ENCODE data around the gene KCTD14. TPM values are rescaled to one million over a fixed set of nuclear protein-coding genes. Genes with fewer than 3 reads are reported as not detected.

Gene KCTD14
- total RNA-seq, 1 donor from 2014 or later: 1.0 TPM

- Histone ChIP-seq H3K4me1 (ENCODE audit: insufficient read depth, low read length) (no peaks in the 10 kb centered on the region), H4K20me1 (ENCODE audit: insufficient read depth, low read length) (no peaks in the 10 kb centered on the region), H2AFZ (ENCODE audit: low read depth, low read length) (no peak overlapping the region), H3K4me2 (ENCODE audit: low read length) (no peak overlapping the region), H3K27me3 (ENCODE audit: insufficient read depth, low read length) (no peaks in the 10 kb centered on the region), H3K9me3 (ENCODE audit: insufficient read depth, low read depth, low read length) (no peaks in the 10 kb centered on the region), H3K9ac (ENCODE audit: low read length) (no peak overlapping the region), H3K27ac (ENCODE audit: low read depth, low read length) (no peak overlapping the region), H3K4me3 (ENCODE audit: insufficient read depth, low read depth, low read length) (no peak overlapping the region), H3K36me3 (ENCODE audit: insufficient read depth, low read length) (no peaks in the 10 kb centered on the region), H3K79me2 (ENCODE audit: insufficient read depth, low read length) (no peaks in the 10 kb centered on the region)
- H3K4me3 Mint-ChIP-seq (ENCODE audit: unreplicated experiment): no peak overlapping the region
- peaks cover 2% of the 10 kb centered on the region for H3K36me3 Mint-ChIP-seq (ENCODE audit: low read depth, unreplicated experiment)
- TF ChIP-seq, protein P1, sequence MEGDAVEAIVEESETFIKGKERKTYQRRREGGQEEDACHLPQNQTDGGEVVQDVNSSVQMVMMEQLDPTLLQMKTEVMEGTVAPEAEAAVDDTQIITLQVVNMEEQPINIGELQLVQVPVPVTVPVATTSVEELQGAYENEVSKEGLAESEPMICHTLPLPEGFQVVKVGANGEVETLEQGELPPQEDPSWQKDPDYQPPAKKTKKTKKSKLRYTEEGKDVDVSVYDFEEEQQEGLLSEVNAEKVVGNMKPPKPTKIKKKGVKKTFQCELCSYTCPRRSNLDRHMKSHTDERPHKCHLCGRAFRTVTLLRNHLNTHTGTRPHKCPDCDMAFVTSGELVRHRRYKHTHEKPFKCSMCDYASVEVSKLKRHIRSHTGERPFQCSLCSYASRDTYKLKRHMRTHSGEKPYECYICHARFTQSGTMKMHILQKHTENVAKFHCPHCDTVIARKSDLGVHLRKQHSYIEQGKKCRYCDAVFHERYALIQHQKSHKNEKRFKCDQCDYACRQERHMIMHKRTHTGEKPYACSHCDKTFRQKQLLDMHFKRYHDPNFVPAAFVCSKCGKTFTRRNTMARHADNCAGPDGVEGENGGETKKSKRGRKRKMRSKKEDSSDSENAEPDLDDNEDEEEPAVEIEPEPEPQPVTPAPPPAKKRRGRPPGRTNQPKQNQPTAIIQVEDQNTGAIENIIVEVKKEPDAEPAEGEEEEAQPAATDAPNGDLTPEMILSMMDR (IDR thresholded peaks at IDR 0.05; ENCODE audit: insufficient read depth, low read depth, low read length): no peak
- FAIRE-seq (no peak), DNase-seq (ENCODE audit: low read depth) (no peak)
- peaks cover 3% of the 10 kb centered on the region for H3K27me3 Mint-ChIP-seq (ENCODE audit: low read depth, unreplicated experiment)
- H3K9me3 Mint-ChIP-seq (ENCODE audit: unreplicated experiment): no peaks in the 10 kb centered on the region
- H3K4me1 Mint-ChIP-seq (ENCODE audit: low read depth, unreplicated experiment): no peaks in the 10 kb centered on the region
- H3K27ac Mint-ChIP-seq (ENCODE audit: unreplicated experiment): no peak overlapping the region
Measured at GRCh38 chr11:78010755-78011154, 12.3 kb downstream of the KCTD14 start.

DNA sequence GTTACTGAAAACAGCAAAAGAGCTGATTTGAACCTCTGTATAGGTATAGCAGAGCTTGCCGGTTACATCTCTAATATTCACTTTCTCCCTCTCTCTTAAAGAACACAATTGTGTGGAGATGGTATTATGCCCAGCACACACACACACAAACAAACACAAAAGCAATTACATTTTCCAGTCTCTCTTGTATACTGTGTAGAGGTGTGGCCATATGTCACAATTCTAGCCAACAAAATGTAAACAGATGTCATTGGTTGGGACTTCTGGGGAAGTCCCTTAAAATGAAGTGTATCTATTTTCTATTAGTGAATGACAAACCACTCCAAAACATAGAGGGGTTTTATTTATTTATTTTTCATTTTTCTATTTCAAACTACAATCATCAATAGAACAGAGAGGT, 12.8 kb downstream of the KCTD14 start:
- H3K27ac ChIP-seq (ENCODE audit: low read depth, low read length): no peak overlapping the region
- no peaks in the 10 kb centered on the region for H4K20me1 ChIP-seq (ENCODE audit: insufficient read depth, low read length)
- no peak overlapping the region for H3K4me3 ChIP-seq (ENCODE audit: insufficient read depth, low read depth, low read length)
- no peak overlapping the region for H3K27ac Mint-ChIP-seq (ENCODE audit: unreplicated experiment)
- TF ChIP-seq EZH2 (IDR thresholded peaks at IDR 0.05; ENCODE audit: insufficient read depth, low read length): no peak
- TF ChIP-seq, protein P1 (IDR thresholded peaks at IDR 0.05; ENCODE audit: insufficient read depth, low read depth, low read length): no peak
- no peaks in the 10 kb centered on the region for H3K36me3 ChIP-seq (ENCODE audit: insufficient read depth, low read length)
- H3K27me3 Mint-ChIP-seq (ENCODE audit: low read depth, unreplicated experiment): peaks cover 3% of the 10 kb centered on the region
- no peak overlapping the region for H3K4me2 ChIP-seq (ENCODE audit: low read length)
- H3K9me3 Mint-ChIP-seq (ENCODE audit: unreplicated experiment): no peaks in the 10 kb centered on the region
- H3K4me1 ChIP-seq (ENCODE audit: insufficient read depth, low read length): no peaks in the 10 kb centered on the region
- no peaks in the 10 kb centered on the region for H3K9me3 ChIP-seq (ENCODE audit: insufficient read depth, low read depth, low read length)
- FAIRE-seq: no peak
- no peaks in the 10 kb centered on the region for H3K79me2 ChIP-seq (ENCODE audit: insufficient read depth, low read length)
- H3K9ac ChIP-seq (ENCODE audit: low read length): no peak overlapping the region
- H3K27me3 ChIP-seq (ENCODE audit: insufficient read depth, low read length): no peaks in the 10 kb centered on the region
- H2AFZ ChIP-seq (ENCODE audit: low read depth, low read length): no peak overlapping the region
- H3K36me3 Mint-ChIP-seq (ENCODE audit: low read depth, unreplicated experiment): no peaks in the 10 kb centered on the region
- no peak overlapping the region for H3K4me3 Mint-ChIP-seq (ENCODE audit: unreplicated experiment)
- H3K4me1 Mint-ChIP-seq (ENCODE audit: low read depth, unreplicated experiment): no peaks in the 10 kb centered on the region
- no peak for DNase-seq (ENCODE audit: low read depth)

GRCh38 chr11:78009062-78009461, 14.0 kb downstream of the KCTD14 start:
- no peak overlapping the region for H3K27ac Mint-ChIP-seq (ENCODE audit: unreplicated experiment)
- H3K4me3 Mint-ChIP-seq (ENCODE audit: unreplicated experiment): no peak overlapping the region
- no peak overlapping the region for H3K4me3 ChIP-seq (ENCODE audit: insufficient read depth, low read depth, low read length)
- no peaks in the 10 kb centered on the region for H3K27me3 ChIP-seq (ENCODE audit: insufficient read depth, low read length)
- no peak overlapping the region for H2AFZ ChIP-seq (ENCODE audit: low read depth, low read length)
- no peaks in the 10 kb centered on the region for H4K20me1 ChIP-seq (ENCODE audit: insufficient read depth, low read length)
- no peak overlapping the region for H3K27ac ChIP-seq (ENCODE audit: low read depth, low read length)
- H3K4me1 ChIP-seq (ENCODE audit: insufficient read depth, low read length): no peaks in the 10 kb centered on the region
- H3K9me3 ChIP-seq (ENCODE audit: insufficient read depth, low read depth, low read length): no peaks in the 10 kb centered on the region
- no peak overlapping the region for H3K9ac ChIP-seq (ENCODE audit: low read length)
- H3K4me1 Mint-ChIP-seq (ENCODE audit: low read depth, unreplicated experiment): no peaks in the 10 kb centered on the region
- no peak for FAIRE-seq
- no peak for DNase-seq (ENCODE audit: low read depth)
- no peaks in the 10 kb centered on the region for H3K36me3 Mint-ChIP-seq (ENCODE audit: low read depth, unreplicated experiment)
- no peaks in the 10 kb centered on the region for H3K9me3 Mint-ChIP-seq (ENCODE audit: unreplicated experiment)
- H3K36me3 ChIP-seq (ENCODE audit: insufficient read depth, low read length): no peaks in the 10 kb centered on the region
- TF ChIP-seq, protein P1 (IDR thresholded peaks at IDR 0.05; ENCODE audit: insufficient read depth, low read depth, low read length): no peak
- TF ChIP-seq EZH2 (IDR thresholded peaks at IDR 0.05; ENCODE audit: insufficient read depth, low read length): no peak
- no peak overlapping the region for H3K4me2 ChIP-seq (ENCODE audit: low read length)
- H3K27me3 Mint-ChIP-seq (ENCODE audit: low read depth, unreplicated experiment): no peaks in the 10 kb centered on the region
- H3K79me2 ChIP-seq (ENCODE audit: insufficient read depth, low read length): no peaks in the 10 kb centered on the region
